Right lobe of liver (tissue), 6 donors: Measurements from ENCODE around the gene ITPRID1. TPM values are rescaled to one million over a fixed set of nuclear protein-coding genes. Genes with fewer than 3 reads are reported as not detected.

Source experiments
- ATAC-seq, 4 donors: fragments of 200-7000 bp; cut with Tn5 transposase; one replicate each; pipeline ENCODE4 v1.9.1; 2020; ENCODE audit warnings: mild to moderate bottlenecking in 4 of 4, moderate library complexity in 4 of 4
- DNase-seq, 3 donors: peaks; one replicate each; pipeline ENCODE4 v3.0.0-alpha.2; 2020
- H3K27ac ChIP-seq, 3 donors: fragments of 200-600 bp; one replicate each; pipeline ENCODE4 v1.8.0; 2022
- H3K27me3 ChIP-seq, 2 donors: fragments of 200-600 bp; one replicate each; pipeline ENCODE4 v1.8.0; 2022
- H3K36me3 ChIP-seq, 4 donors: fragments of 200-600 bp; sonication (generic) in 1 of 4; one replicate each; pipeline versions ENCODE4 v1.5.1 to v1.8.0; 2017 to 2022; ENCODE audit warnings: control low read depth in 1 of 4
- H3K4me1 ChIP-seq, 4 donors: fragments of 200-600 bp; sonication (generic) in 1 of 4; one replicate each; pipeline versions ENCODE4 v1.5.1 to v1.8.0; 2017 to 2022; ENCODE audit warnings: control low read depth in 1 of 4
- H3K4me3 ChIP-seq, 3 donors: fragments of 200-600 bp; one replicate each; pipeline ENCODE4 v1.8.0; 2022
- H3K9me3 ChIP-seq, 4 donors: fragments of 200-600 bp; sonication (generic) in 1 of 4; one replicate each; pipeline versions ENCODE4 v1.5.1 to v1.8.0; 2017 to 2022; ENCODE audit warnings: control low read depth in 1 of 4
- POLR2A ChIP-seq: fragments of 450-650 bp; IDR thresholded peaks from one replicate; pipeline ENCODE4 v1.6.1; 2017; ENCODE audit warnings: antibody characterized with exemption, mild to moderate bottlenecking
- WGBS: methylation state at CpG from one replicate; pipeline ENCODE4 v1.1.6; 2018; ENCODE audit warnings: low coverage, low lambda C conversion rate; ENCODE audit not compliant: insufficient coverage; ENCODE audit errors: missing lambda C conversion rate; 5-methylcytosine and 5-hydroxymethylcytosine counted together
- intact Hi-C, 2 donors: fragments of 100-400 bp; cut with DNase I; formaldehyde crosslinking; loops; one replicate each; pipeline versions ENCODE4 v1.11.2 to v1.14.1; 2022
- total RNA-seq, 6 experiments: library from RNA; depleted of rRNA in 2 of 6; stranded (reverse); fragments of >200 nt in 2 of 6; fragmentation: NEBNext Ultra II Directional in 3 of 6; extraction: Animal tissue kit (Norgen Biotek cat#: 25700) in 3 of 6; gene quantifications; one replicate each; pipeline versions ENCODE4 v1.1.0 to v1.2.4, GENCODE V29; 2016 to 2023
- TF ChIP-seq, protein P1 (sequence below), 4 donors: fragments of 200-600 bp in 3 of 4; fragments of 450-650 bp in 1 of 4; IDR thresholded peaks; one replicate each; pipeline versions ENCODE4 v1.5.1 to v1.8.0; 2016 to 2022; ENCODE audit warnings: antibody characterized with exemption in 4 of 4, mild to moderate bottlenecking in 2 of 4
- donor health status: DM: no; HTN: yes; CAD: no.
- donor health status: DM: no; HTN: no; CAD: no.
- donor health status: DM: no; HTN: no; CAD: no.
- donor health status: DM: no; HTN: yes; CAD: no.
- donor health status: DM: no; HTN: yes; CAD: no.

ITPRID1 gene
- total RNA-seq, 6 experiments from 2014 or later: not detected

DNA sequence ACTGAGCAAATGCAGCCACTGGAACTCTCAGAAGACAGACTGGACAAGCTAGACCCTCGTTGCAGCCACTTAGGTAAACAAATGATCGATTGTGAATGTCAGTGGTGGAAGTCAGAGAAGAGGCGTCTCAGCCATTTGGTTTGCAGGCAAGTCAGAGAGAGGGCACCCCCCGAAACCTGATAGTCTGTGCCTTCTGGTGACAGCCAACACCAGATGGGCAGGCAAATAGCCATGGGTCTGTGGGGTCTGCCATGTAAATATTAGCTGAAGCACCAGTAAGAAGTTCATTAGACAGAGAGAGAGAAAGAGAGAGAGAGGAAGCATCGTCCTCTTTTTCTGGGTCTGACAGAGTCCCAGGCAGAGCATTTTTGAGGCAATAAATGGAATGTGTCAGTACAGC lies 178.6 kb downstream of the ITPRID1 start:
- no peak overlapping the region for H3K4me3 ChIP-seq
- no peaks in the 10 kb centered on the region for H3K4me1 ChIP-seq
- TF ChIP-seq, protein P1, sequence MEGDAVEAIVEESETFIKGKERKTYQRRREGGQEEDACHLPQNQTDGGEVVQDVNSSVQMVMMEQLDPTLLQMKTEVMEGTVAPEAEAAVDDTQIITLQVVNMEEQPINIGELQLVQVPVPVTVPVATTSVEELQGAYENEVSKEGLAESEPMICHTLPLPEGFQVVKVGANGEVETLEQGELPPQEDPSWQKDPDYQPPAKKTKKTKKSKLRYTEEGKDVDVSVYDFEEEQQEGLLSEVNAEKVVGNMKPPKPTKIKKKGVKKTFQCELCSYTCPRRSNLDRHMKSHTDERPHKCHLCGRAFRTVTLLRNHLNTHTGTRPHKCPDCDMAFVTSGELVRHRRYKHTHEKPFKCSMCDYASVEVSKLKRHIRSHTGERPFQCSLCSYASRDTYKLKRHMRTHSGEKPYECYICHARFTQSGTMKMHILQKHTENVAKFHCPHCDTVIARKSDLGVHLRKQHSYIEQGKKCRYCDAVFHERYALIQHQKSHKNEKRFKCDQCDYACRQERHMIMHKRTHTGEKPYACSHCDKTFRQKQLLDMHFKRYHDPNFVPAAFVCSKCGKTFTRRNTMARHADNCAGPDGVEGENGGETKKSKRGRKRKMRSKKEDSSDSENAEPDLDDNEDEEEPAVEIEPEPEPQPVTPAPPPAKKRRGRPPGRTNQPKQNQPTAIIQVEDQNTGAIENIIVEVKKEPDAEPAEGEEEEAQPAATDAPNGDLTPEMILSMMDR (IDR thresholded peaks at IDR 0.05): no peak
- no peak for TF ChIP-seq POLR2A
- H3K27ac ChIP-seq: no peak overlapping the region
- intact Hi-C loops: no loop called here
- WGBS: 17% methylated on average over 5 of the region's 5 CpGs
- ATAC-seq (no peak), DNase-seq (no peak)
- no peaks in the 10 kb centered on the region for H3K27me3 ChIP-seq
- no peaks in the 10 kb centered on the region for H3K36me3 ChIP-seq
- H3K9me3 ChIP-seq: no peaks in the 10 kb centered on the region

DNA sequence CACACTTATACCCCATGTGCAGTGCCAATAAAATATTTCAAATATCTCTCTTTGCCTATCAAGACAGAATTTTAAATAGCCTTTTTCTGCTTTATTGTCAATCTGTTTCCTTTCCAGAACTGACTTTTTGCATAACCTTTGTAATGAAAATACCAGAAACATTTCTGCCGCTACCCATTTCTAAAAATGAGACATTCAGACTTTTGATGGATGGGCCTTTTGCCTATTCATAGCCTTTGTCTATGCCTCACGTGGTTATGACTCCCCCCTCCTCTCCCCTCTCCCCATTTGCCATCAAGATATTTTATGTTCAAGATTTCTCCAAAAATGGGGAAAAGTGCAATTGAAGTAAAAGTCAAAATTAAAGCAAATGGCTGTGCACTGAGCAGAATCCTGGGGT lies 179.0 kb downstream of the ITPRID1 start:
- H3K4me1 ChIP-seq: no peaks in the 10 kb centered on the region
- no peaks in the 10 kb centered on the region for H3K9me3 ChIP-seq
- H3K27ac ChIP-seq: no peak overlapping the region
- TF ChIP-seq, protein P1 (IDR thresholded peaks at IDR 0.05): no peak
- TF ChIP-seq POLR2A: no peak
- WGBS: 35% methylated on average over 2 of the region's 2 CpGs
- no peak for DNase-seq
- H3K36me3 ChIP-seq: no peaks in the 10 kb centered on the region
- H3K27me3 ChIP-seq: no peaks in the 10 kb centered on the region
- intact Hi-C loops: no loop called here
- no peak for ATAC-seq
- H3K4me3 ChIP-seq: no peak overlapping the region

DNA sequence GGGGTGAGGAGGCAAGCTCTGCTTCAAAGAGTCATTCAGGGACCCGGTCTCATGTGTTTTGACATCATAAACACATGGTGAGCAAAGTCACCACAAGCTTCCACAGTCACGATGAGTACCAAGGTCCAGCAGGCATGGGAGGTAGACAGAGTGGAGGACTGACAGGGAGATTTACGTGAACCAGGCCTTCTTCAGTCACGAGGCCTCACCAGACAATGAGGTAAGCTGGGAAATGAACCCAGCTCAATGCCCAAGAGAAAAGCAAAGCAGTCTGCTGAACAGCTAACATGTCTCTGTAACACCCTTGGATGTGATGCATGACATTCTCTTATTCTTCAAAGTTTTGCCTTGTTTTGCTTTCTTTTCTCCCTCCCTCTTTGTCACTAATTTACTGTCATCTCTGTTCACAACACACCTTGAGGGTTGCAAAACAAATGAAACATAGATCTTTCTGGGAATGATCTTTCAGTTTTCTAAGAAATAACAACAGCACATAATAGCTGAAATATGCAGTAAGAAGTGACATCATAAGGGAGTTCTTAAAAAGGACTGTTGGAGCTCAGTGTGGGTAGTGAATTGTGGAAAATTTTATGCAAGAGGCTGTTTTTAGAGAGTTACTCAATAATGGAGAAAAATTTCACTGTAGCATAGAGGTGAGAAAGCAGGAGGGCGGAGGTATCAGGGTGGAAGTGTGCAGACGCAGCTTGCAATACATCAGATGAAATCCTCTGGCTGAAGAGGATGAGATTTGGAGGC lies 182.1 kb downstream of the ITPRID1 start:
- H3K4me3 ChIP-seq: no peak overlapping the region
- intact Hi-C loops: no loop called here
- WGBS: 52% methylated on average over 5 of the region's 6 CpGs
- TF ChIP-seq, protein P1 (IDR thresholded peaks at IDR 0.05): no peak
- TF ChIP-seq POLR2A: no peak
- no peaks in the 10 kb centered on the region for H3K36me3 ChIP-seq
- H3K27me3 ChIP-seq: no peaks in the 10 kb centered on the region
- H3K9me3 ChIP-seq: no peaks in the 10 kb centered on the region
- no peaks in the 10 kb centered on the region for H3K4me1 ChIP-seq
- DNase-seq: no peak
- no peak for ATAC-seq
- no peak overlapping the region for H3K27ac ChIP-seq

DNA sequence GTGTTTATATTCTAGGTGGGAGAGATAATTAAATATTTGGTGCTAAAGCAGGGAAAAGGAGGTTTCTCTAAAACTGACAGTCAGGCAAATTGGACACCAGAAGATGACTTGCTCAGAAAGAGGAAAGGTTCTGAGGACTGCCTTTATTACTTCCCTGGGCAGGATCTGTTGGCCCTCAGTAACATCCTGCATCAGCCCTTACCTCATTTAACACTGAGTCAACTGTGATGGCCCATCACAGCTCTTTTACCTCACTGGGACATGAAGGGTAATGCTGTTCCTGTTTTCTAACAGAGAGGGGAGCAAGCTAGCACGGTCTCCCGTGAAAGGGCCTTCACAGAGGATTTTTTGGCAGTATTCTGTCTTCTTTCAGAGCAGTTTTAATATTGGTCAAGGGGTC lies 185.2 kb downstream of the ITPRID1 start:
- intact Hi-C loops: no loop called here
- Histone ChIP-seq H3K27ac (no peak overlapping the region), H3K9me3 (no peaks in the 10 kb centered on the region), H3K27me3 (no peaks in the 10 kb centered on the region), H3K4me1 (no peaks in the 10 kb centered on the region), H3K4me3 (no peak overlapping the region), H3K36me3 (no peaks in the 10 kb centered on the region)
- 24% methylated on average over 2 of the region's 2 CpGs for WGBS
- DNase-seq (no peak), ATAC-seq (no peak)
- no peak for TF ChIP-seq POLR2A
- TF ChIP-seq, protein P1 (IDR thresholded peaks at IDR 0.05): no peak
